GM18502 (cell line): Measurements from ENCODE around the gene ZNF69.
"Not testable (repeated sequence)": the region's sequence is repeated elsewhere in the genome, so short reads cannot be mapped to it uniquely, and the experiment has no call there.

Experiments
- ATAC-seq: cut with Tn5 transposase; IDR thresholded peaks from one replicate; pipeline ENCODE4 v1.9.1; 2021; ENCODE audit warnings: mild to moderate bottlenecking; ENCODE audit not compliant: unreplicated experiment, poor library complexity

ZNF69 gene

DNA sequence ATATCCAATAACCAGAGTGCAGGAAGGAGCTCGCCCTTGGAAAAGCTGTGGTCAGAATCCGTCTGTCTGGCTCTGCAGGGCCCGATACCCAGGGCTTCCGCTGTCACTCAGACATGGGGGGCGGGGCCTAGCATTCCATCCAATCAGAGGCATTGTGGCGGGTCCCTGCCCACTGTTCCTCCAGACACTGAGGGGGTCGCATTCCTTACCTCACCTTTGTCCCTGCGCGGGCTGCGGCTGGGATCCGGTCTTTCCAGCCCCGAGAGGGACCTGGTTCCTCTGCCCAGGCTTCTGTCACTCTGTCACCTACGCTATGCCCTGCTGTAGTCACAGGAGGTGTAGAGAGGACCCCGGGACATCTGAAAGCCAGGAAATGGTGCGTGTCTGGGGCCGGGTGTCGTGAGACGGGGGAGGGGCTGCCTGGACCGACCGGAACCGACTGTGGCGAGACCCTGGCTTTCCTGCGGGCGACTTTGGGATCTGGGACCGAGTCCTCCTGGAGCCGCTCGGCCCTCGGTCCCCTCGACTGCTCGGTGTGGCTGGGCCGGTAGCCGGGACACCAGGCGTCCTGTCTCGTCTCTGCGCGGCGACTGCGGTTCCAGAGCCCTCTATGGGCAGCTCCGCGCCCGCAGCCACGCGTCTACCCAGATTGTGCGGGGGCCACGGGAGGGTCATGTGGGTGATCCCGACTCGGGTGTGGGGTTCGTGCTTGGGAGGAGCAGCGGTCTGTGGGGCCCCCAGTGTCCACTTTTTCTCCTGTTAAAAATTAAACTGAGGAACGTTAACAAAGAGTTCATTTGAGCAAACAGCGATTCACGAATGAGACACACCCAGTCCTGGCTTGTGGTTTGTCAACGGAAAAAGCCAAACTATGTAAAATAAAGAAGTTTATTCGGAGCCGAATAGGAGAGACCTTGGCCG, at the start of gene ZNF69:
TSS of gene ZNF69 (plus strand) at position 172 of the 921 bp plus-strand sequence. CDS start at position 314, 142 bp downstream.
- peak; percentile 40 for ATAC-seq

DNA sequence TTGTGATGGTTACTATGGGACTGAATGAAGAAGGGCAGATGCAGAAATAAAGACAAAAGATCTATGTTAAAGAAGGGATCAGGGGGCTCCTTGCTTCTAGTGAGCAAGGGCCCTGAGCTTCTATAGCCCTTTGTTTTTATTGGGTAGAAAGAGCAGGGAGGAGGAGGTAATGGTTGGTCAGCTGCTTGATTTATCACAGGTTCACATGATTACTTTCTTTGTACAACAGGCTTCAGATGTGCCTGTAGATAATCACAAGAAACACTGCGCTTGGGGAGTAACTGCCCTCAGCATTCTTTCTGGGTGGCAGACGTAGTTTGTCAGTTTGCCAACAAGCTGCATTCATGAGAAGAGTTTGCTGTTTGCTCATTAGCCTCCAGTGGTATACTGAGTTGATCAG, 43.9 kb upstream of the ZNF69 start:
- ATAC-seq = no peak

DNA sequence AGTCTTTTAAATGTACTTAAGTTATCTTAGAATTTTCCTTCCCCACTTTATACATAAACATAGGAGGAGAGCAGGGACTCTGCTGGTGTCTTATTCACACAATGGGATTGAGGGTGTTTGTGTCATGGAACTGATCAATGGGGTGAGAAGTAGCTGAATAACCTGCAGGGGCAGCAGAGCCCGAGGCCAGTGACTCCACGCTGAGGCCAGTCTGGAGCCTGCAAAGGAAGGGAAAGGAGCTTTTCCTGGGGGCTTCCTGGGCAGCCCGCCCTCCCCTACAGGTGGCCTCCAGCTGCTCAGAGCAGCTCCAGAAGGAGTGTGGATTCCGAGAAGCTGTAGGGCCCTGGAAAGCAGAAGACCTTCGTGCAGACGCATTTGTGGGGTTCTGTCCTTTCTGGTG, 40.0 kb upstream of the ZNF69 start:
- not testable (repeated sequence) for ATAC-seq

DNA sequence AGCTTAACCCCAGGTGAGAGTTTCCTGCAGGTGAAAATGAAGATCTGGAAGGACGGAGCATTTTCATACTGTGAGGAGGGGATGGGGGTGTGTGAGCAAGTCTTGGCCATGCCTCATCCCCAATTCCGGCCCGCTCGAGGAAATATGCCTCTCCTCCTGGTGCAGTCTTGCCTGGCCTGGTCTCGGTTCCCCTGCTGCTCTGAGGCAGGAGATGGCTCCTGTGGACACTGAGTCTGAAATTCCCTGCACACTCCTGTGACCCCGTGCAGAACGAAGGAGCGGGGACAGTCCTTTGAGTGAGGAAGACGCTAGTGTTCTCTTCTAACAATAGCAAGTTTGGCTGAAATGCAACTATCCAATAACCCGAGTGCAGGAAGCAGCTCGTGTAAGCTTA, 39.4 kb upstream of the ZNF69 start:
- no peak for ATAC-seq

DNA sequence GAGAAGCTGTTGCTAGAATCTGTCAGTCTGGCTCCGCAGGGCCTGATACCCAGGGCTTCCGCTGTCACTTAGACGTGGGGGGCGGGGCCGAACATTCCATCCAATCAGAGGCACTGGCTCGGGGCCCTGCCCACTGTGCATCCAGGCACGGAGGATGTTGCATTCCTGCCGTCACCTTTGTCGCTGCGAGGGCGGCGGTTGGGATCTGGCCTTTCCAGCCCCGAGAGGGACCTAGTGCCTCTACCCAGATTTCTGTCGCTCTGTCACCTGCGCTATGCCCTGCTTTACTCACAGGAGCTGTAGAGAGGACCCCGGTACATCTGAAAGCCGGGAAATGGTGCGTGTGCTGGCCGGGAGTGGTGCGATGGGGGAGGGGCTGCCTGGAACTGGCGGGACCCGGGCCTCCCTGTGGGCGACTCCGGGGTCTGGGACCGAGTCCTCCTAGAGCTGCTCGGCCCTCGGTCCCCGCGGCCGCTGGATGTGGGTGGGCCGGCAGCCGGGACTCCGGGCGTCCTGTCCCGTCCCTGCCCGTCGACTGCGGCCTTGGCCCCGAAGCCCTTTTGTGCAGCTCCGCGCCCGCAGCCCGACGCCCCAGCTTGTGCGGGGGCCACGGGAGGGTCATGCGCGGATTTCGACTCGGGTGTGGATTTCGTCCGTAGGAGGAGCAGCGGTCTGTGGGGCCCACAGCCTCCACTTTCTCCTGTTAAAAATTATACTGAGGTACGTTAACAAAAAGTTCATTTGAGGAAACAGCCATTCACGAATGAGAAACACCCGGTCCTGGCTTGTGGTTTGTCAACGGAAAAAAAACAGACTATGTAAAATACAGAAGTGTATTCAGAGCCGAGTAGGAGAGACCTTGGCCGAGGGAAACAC, 38.8 kb upstream of the ZNF69 start, which contains the start of gene ZNF439:
TSS of gene ZNF439 (plus strand) at position 133 of the 876 bp plus-strand sequence. CDS start at position 275, 142 bp downstream.
- peak; percentile 85 for ATAC-seq

DNA sequence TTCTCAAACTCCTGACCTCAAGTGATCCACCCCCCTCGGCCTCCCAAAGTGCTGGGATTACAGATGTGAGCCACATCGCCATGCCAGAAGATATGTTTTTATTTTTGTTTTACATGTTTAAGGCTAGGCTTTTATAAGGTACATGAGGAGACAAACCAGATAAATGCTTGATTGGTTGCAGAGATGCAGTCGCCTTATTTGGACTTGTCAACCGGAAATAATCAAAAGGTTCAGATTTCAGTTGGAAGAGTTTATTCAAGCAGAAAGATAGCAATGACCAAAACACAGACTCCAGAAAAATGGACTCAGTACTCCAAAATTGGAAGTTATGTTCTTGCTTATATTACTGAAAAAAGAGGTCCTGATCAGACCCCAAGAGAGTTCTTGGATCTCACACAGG, 37.3 kb upstream of the ZNF69 start:
- ATAC-seq = not testable (repeated sequence)

DNA sequence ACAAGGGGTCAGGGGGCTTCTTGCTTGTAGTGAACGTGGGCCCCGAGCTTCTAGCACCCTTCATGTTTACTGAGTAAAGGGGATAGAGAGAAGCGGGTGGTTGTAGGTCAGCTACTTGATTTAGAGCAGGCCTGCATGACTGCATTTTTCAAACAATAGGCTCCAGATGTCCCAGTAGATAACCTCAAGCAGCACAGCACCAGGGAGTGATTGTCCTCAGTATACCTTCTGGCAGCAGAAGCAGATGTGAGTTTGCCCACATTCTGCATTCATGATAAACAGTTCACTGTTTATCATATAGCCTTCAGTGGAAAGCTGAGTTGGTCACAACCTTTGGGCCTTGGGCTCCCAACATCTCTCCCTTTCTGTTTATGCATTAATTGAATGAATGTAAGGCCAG, 34.2 kb upstream of the ZNF69 start:
- ATAC-seq = no peak

DNA sequence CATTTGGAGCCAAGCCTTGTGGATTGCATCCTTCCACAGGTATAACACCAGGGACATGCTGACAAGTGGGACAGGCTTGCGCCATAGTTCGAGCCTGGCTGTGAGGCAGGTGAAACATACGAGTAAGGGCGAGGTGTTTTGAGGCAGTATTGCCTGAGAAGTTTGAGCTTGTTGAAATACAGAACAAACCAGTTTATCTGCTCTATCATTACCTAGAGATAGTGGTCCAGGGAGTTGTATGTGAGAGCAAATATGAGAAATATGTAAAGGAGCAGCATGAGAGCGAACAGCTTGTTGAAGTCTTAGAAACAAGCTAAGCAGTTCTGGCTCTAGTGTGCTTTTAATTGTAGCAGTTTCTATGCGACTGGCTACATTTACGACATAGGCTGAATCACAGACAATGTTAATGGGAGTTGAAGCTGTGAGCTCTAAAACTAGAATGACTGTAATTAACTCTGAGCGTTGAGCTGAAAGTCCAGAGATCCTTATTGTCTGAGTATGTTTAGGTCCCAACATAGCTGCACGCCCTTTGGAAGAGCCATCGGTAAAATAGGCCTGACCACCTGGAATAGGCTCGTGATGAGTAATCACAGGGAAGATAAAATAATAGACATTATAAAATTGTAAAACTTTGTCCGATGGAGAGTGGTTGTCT, 30.9 kb upstream of the ZNF69 start:
- no peak for ATAC-seq

DNA sequence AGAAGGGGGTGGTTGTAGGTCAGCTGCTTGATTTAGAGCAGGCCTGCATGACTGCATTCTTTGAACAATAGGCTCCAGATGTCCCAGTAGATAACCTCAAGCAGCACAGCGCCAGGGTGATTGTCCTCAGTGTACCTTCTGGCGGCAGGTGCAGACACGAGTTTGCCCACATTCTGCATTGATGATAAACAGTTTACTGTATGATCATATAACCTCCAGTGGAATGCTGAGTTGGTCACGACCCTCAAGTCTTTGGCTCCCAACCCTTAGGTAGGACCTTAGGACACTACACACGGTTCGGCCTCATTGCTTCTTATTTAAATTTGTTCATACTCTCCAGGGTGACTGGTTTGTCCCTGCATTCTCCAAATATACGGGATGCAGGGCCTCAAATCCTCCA, 26.9 kb upstream of the ZNF69 start:
- ATAC-seq = no peak

DNA sequence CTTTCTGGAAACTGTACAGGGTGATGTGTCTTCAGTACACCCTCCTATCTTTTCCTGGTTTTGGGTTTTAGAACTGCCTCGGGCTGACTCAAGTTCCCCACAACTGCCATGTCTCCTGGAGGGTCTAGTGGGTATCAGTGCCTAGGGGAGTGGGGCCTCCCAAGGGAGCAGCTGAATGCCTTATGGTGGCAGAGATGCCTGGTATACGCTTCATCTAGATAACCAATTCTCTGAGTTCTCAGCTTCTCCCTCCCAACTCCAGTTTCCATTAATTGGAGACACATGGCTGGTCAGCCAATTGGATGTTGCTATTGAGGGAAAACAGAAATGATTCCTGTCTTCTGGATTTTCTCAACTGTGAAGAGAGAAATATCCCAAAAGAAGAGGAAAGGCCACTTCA, 26.3 kb upstream of the ZNF69 start:
- ATAC-seq = no peak

DNA sequence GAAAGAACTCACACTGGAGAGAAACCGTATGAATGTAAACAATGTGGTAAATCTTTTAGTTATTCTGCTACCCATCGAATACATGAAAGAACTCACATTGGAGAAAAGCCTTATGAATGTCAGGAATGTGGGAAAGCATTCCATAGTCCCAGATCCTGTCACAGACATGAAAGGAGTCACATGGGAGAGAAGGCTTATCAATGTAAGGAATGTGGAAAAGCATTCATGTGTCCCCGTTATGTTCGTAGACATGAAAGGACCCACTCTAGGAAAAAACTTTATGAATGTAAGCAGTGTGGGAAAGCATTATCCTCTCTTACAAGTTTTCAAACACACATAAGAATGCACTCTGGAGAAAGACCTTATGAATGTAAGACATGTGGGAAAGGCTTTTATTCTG, 19.8 kb upstream of the ZNF69 start:
- not testable (repeated sequence) for ATAC-seq

DNA sequence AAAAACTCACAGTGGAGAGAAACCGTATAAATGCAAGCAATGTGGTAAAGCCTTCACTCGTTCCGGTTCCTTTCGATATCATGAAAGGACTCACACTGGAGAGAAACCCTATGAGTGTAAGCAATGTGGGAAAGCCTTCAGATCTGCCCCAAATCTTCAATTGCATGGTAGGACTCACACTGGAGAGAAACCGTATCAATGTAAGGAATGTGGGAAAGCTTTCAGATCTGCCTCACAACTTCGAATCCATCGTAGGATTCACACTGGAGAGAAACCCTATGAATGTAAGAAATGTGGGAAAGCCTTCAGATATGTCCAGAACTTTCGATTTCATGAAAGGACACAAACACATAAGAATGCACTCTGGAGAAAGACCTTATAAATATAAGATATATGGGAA, 19.4 kb upstream of the ZNF69 start:
- ATAC-seq = no peak

DNA sequence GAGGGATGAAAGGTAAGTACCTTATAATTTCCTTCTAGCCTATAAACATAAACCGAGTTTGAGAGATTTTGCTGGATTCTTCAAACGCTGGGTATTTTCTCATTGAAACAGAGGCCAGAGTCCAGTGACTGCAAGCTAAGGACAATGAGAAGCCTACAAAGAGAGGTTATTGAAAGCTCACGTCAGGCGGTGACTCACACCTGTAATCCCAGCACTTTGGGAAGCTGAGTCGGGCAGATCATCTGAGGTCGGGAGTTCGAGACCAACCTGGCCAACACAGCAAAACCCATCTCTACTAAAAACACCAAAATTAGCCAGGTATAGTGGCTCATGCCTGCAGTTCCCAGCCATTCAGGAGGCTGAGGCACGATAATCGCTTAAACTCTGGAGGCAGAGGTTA, 15.0 kb upstream of the ZNF69 start:
- ATAC-seq = no peak

DNA sequence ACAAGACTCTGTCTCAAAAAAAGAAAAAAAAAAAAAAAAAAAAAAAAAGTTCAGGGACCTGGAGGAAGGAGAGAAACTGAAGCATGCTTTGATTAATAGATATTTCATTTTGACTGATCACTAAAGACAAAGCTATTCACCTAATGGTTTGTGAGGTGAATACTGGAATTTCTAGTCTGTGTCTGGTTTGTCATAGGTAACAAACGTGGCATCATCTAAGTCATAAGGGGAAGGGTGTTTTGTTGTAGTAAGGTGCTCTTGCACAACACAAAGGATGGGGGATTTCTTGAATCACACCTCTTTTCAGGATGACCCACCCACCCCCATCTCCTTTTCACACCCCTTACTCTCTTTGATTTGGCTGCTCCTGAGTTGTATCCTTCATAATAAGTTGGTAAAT, 13.8 kb upstream of the ZNF69 start:
- ATAC-seq = no peak

DNA sequence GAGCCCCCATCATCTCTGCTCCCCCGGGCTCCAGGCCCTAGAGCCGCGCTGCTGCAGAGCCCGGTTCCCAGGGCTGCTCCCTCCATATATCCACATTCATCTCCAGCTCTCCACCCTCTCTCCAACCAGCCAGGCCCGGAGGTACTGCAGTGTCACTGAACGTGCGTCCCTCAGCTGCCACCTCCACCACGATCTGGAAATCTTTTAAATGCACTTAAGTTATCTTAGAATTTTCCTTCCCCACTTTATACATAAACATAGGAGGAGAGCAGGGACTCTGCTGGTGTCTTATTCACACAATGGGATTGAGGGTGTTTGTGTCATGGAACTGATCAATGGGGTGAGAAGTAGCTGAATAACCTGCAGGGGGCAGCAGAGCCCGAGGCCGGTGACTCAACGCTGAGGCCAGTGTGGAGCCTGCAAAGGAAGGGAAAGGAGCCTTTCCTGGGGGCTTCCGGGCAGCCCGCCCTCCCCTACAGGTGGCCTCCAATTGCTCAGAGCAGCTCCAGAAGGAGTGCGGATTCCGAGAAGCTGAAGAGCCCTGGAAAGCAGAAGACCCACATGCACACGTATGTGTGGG, 7.8 kb upstream of the ZNF69 start:
- ATAC-seq = not testable (repeated sequence)

DNA sequence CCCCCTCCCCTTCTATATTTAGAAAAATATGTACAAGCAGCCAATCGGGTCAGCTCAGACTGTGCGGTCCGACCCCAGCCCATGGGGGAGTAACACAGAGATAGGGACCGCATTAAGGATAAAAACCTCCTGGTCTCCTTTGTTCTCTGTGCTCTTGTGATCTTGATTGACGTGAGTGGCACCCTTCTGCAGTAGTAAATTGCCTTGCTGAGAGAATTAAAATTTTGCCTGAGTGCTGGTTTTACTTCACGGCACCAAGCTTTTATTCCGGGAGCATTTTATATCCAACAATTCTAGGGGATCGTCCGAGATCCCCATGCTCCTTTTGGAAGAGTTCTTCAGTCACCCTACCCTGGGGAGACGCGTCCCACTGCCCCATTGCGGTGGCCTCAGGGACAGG, 7.0 kb upstream of the ZNF69 start:
- ATAC-seq = no peak

DNA sequence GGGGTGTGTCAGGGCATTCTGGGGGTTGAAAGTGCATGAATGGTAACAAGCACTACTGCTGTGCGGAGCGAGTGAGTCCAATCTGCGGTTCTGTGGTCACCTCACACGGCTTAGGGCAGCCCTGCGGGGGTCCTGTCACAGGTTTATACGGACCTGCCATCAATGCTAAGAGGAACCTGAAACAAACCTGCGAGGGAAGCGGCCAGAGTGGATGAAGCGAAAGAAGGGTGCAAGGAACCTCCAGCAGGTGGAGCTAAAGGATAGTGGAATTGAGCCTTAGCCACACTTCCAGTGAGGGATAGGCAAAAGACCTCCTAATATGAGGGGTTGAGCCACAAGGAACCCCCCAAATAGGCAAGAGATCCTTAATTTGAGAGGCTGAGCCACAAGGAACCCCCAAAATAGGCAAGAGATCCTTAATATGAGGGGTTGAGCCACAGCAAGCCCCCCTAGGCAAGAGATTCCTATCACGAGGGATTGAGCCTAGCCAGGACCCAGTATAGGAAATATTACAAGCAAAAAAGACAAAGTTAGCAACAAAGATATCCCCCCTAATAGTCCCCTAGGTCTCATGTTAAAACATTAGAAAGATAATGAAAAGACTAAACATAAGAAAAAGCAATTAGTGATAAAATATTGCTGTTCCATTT, 6.3 kb upstream of the ZNF69 start:
- no peak for ATAC-seq

DNA sequence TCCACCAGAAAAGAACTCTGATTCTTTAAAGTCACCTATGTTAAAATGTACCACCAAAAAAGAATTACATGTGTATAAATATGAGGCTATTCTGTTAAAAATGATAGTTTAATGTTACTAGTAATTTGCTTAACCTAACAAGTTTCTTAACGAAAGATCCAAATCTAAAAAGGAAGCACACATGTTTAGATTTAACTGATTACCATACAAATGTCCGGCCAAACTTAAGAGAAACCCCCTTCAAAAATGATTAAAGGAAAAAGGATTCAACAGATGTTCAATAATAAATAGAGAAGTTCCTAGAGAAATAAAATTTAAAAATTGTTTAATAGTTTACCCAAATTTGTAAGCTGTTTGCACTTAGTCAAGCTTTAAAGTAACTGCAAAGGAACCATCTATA, 5.0 kb upstream of the ZNF69 start:
- ATAC-seq = no peak

DNA sequence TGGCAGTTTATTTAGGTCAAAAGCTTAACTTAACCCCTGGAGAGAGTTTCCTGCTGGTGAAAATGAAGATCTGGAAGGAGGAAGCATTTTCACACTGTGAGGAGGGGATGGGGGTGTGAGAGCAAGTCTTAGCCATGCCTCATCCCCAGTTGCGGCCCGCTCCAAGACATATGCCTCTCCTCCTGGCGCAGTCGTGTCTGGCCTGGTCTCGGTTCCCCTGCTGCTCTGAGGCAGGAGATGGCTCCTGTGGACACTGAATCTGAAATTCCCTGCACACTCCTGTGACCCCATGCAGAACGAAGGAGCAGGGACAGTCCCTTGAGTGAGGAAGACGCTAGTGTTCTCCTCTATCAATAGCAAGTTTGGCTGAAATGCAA, 360 bp upstream of the ZNF69 start:
- no peak for ATAC-seq

DNA sequence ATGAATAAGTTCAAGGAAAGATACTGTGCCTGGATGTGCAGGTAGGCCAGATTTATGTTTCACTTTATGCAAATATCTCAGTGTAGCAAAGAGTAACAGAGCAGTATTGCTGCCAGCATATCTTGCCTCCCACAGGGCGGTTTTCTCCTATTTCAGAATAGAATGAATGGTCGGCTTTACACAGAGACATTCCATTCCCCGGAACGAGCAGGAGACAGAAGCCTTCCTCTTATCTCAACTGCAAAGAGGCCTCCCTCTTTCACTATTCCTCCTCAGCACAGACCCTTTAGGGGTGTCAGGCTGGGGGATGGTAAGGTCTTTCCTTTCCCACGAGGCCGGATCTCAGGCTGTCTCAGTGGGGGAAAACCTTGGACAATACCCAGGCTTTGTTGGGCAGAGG, 2.3 kb downstream of the ZNF69 start:
- ATAC-seq = not testable (repeated sequence)
